Choroid plexus epithelial cell (primary cell): ENCODE measurements around the gene PFKFB4.

ENCODE experiments used
- DNase-seq: peaks from one replicate; pipeline ENCODE4 v3.0.0-alpha.2; 2010; ENCODE audit warnings: low read depth
- H3K4me3 ChIP-seq: 2 replicates; pipeline ENCODE4 v1.5.1; 2011; ENCODE audit warnings: low read depth, mild to moderate bottlenecking, control low read depth, low read length, moderate library complexity
- CTCF ChIP-seq: conservative IDR thresholded peaks from 2 replicates; pipeline ENCODE4 v1.5.1; 2011; ENCODE audit warnings: low read depth, mild to moderate bottlenecking, control low read depth, inconsistent platforms, low read length, moderate library complexity

Gene PFKFB4

GRCh38 chr3:48516571-48516970 lies 40.0 kb downstream of the PFKFB4 start:
- no peak for TF ChIP-seq CTCF
- no peak for DNase-seq
- no peak overlapping the region for H3K4me3 ChIP-seq

- DNase-seq = no peak
- TF ChIP-seq CTCF = no peak
- no peak overlapping the region for H3K4me3 ChIP-seq
Measured at GRCh38 chr3:48514431-48515227, 42.0 kb downstream of the PFKFB4 start.

GRCh38 chr3:48511551-48511950 lies 45.1 kb downstream of the PFKFB4 start:
- H3K4me3 ChIP-seq = no peak overlapping the region
- no peak for TF ChIP-seq CTCF
- DNase-seq = no peak

GRCh38 chr3:48507256-48508061 lies 49.1 kb downstream of the PFKFB4 start:
- H3K4me3 ChIP-seq = no peak overlapping the region
- TF ChIP-seq CTCF = peak; percentile 60
- peak; percentile 68 for DNase-seq

- no peak for DNase-seq
- no peak for TF ChIP-seq CTCF
- no peak overlapping the region for H3K4me3 ChIP-seq
Measured at GRCh38 chr3:48505968-48506504, 50.6 kb downstream of the PFKFB4 start.

GRCh38 chr3:48505146-48505545 lies 51.5 kb downstream of the PFKFB4 start:
- TF ChIP-seq CTCF = no peak
- no peak for DNase-seq
- H3K4me3 ChIP-seq = no peak overlapping the region
